Measurements from ENCODE around the gene CTIF.

- TF ChIP-seq CTCF (IDR thresholded peaks at IDR 0.05), result no peak
- no peak for TF ChIP-seq ZFX (IDR thresholded peaks at IDR 0.05; ENCODE audit: borderline replicate concordance)
Measured at GRCh38 chr18:48862132-48862531, 323.3 kb downstream of the CTIF start.

All from 22Rv1 (cell line).